HPDE6-E6E7 (cell line): ENCODE results near the gene OSBPL9.
A peak's percentile ranks its signal among the peaks of the same experiment; 100 is the strongest.
"Not testable (repeated sequence)": the region's sequence is repeated elsewhere in the genome, so short reads cannot be mapped to it uniquely, and the experiment has no call there.

Experiments used
- DNase-seq: peaks from one replicate; pipeline ENCODE4 v3.0.0; 2011; ENCODE audit warnings: missing footprints; ENCODE audit errors: extremely low spot score

The OSBPL9 gene

GRCh38 chr1:51636764-51637522, 20.1 kb downstream of the OSBPL9 start:
- DNase-seq: no peak

- DNase-seq: no peak
These were observed 21.5 kb downstream of the OSBPL9 start for GRCh38 chr1:51638350-51638749.

GRCh38 chr1:51639694-51640093, 22.8 kb downstream of the OSBPL9 start:
- DNase-seq: no peak

- DNase-seq: no peak
These were observed 24.2 kb downstream of the OSBPL9 start for GRCh38 chr1:51641096-51641495.

GRCh38 chr1:51642739-51643142, 25.8 kb downstream of the OSBPL9 start:
- DNase-seq: no peak

- no peak for DNase-seq
These were observed 26.5 kb downstream of the OSBPL9 start for GRCh38 chr1:51643362-51643761.

- DNase-seq: no peak
These were observed 27.1 kb downstream of the OSBPL9 start for GRCh38 chr1:51644020-51644419.

GRCh38 chr1:51644533-51645197, 27.8 kb downstream of the OSBPL9 start:
- DNase-seq: peak; percentile 51

- DNase-seq: not testable (repeated sequence)
These were observed 29.7 kb downstream of the OSBPL9 start for GRCh38 chr1:51646592-51646991.

GRCh38 chr1:51648180-51649109, 31.6 kb downstream of the OSBPL9 start:
- DNase-seq: no peak

- DNase-seq: no peak
These were observed 32.8 kb downstream of the OSBPL9 start for GRCh38 chr1:51649593-51650091.

- no peak for DNase-seq
These were observed 33.3 kb downstream of the OSBPL9 start for GRCh38 chr1:51650198-51650597.

- DNase-seq: no peak
These were observed 34.7 kb downstream of the OSBPL9 start for GRCh38 chr1:51651552-51651942.

- no peak for DNase-seq
These were observed 35.7 kb downstream of the OSBPL9 start for GRCh38 chr1:51652599-51652998.

GRCh38 chr1:51653127-51653526, 36.2 kb downstream of the OSBPL9 start:
- no peak for DNase-seq

- DNase-seq: no peak
These were observed 37.1 kb downstream of the OSBPL9 start for GRCh38 chr1:51654000-51654399.

- no peak for DNase-seq
These were observed 39.5 kb downstream of the OSBPL9 start for GRCh38 chr1:51656374-51656773.

GRCh38 chr1:51660580-51660979, 43.7 kb downstream of the OSBPL9 start:
- DNase-seq: no peak

GRCh38 chr1:51661081-51661518, 44.2 kb downstream of the OSBPL9 start:
- no peak for DNase-seq

GRCh38 chr1:51663105-51663504, 46.2 kb downstream of the OSBPL9 start:
- no peak for DNase-seq

- no peak for DNase-seq
These were observed 46.8 kb downstream of the OSBPL9 start for GRCh38 chr1:51663721-51664120.
